ENCODE data around the gene KNG1. TPM values are rescaled to one million over a fixed set of nuclear protein-coding genes. Genes with fewer than 3 reads are reported as not detected.

The KNG1 gene
- total RNA-seq, 2 donors from 2014 or later = 0.14 TPM; not detected in 1

DNA sequence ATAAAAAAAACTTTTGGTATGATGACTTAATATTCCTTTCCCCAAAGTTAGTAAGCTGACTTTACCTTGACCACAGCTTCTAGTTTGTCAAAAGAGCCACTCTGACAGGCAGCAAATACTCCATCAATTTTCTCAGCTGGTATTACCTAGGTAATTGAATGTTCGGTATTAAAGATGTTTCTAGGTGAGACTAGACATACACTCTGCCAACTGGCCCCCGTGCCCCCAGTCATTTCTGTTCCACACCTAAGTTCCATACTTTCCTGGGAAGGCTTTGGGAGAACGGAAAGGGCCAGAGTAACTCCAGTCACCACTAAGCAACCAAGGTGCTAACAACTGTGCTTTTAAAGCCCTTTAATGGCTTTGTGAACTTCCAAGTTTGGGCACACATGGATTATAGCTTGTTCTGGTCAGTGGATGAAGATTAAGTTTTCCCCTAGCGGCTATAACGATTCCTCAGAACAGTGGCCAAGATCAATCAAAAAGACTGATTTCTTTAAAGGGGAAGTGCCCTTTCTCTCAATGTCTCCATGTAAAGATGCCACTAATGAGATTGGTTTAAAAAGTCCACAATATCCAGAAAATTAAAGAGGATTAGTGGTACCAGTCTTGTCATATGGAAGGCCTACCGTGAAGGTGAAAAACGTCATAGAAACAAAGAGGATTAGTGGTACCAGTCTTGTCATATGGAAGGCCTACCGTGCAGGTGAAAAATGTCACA is 73.3 kb downstream of the KNG1 start:
- DNase-seq (ENCODE audit: low spot score) = no peak
- intact Hi-C loops (cut with DNase I) = no loop called here

Small RNA genes lying within 50 kb of the gene (microRNA-seq; reads per million reads assigned to microRNA genes)
- 5.2 to 17.5 reads per million in 2 donors for gene MIR1248 (ENCODE audit: borderline microRNAs expressed in 2 of 2)

Other genes with a start within 250 kb of the KNG1 start
- gene CRYGS, start 173.0 kb upstream of the KNG1 start, total RNA-seq = 1 to 10 TPM; 1.9 to 2.8 TPM
- 1 to 10 TPM; 6.6 to 9.2 TPM for gene TBCCD1, start 150.0 kb upstream of the KNG1 start, total RNA-seq
- gene DNAJB11, start 146.6 kb upstream of the KNG1 start, total RNA-seq = 10 to 100 TPM; 37.0 to 39.5 TPM
- gene AHSG, start 104.3 kb upstream of the KNG1 start, total RNA-seq = not detected
- under 1 TPM; 0.79 to 0.90 TPM for gene FETUB, start 77.0 kb upstream of the KNG1 start, total RNA-seq
- not detected for gene HRG, start 51.3 kb upstream of the KNG1 start, total RNA-seq
- 100 to 1,000 TPM; 263 to 283 TPM for gene EIF4A2, start 66.2 kb downstream of the KNG1 start, total RNA-seq
- 10 to 100 TPM; 10.9 to 12.4 TPM for gene RFC4, start 89.1 kb downstream of the KNG1 start, total RNA-seq
- 1 to 10 TPM; 1.5 to 1.9 TPM for gene ADIPOQ, start 125.4 kb downstream of the KNG1 start, total RNA-seq
- 10 to 100 TPM; 41.9 to 53.3 TPM for gene ST6GAL1, start 213.2 kb downstream of the KNG1 start, total RNA-seq

Data from posterior vena cava (tissue), 2 donors.